Spleen (tissue), 11 donors: Measurements from ENCODE around the gene SLC7A6OS. TPM values are rescaled to one million over a fixed set of nuclear protein-coding genes. Genes with fewer than 3 reads are reported as not detected.

Experiments used
- DNase-seq: peaks from one replicate; pipeline ENCODE4 v3.0.0-alpha.2; 2020
- H3K27ac ChIP-seq, 8 donors: fragments of 200-600 bp; sonication (generic) in 7 of 8; 1 replicate in 4 of 8; 2 replicates in 4 of 8; pipeline versions ENCODE4 v1.5.0 to v1.8.0; 2016 to 2021; ENCODE audit warnings: inconsistent platforms in 4 of 8, mild to moderate bottlenecking in 4 of 8, moderate library complexity in 1 of 8
- H3K27me3 ChIP-seq, 7 donors: fragments of 200-600 bp; sonication (generic) in 6 of 7; replicated peaks in 1 of 7; 1 replicate in 4 of 7; 2 replicates in 3 of 7; pipeline versions ENCODE4 v1.5.0 to v1.8.0; 2016 to 2021; ENCODE audit warnings: inconsistent platforms in 3 of 7, mild to moderate bottlenecking in 1 of 7
- H3K36me3 ChIP-seq, 6 donors: fragments of 200-600 bp; sonication (generic) in 5 of 6; 1 replicate in 4 of 6; 2 replicates in 2 of 6; pipeline versions ENCODE4 v1.5.0 to v1.8.0; 2016 to 2021; ENCODE audit warnings: inconsistent platforms in 2 of 6
- H3K4me1 ChIP-seq, 6 donors: fragments of 200-600 bp; sonication (generic) in 5 of 6; 1 replicate in 3 of 6; 2 replicates in 3 of 6; pipeline versions ENCODE4 v1.5.0 to v1.8.0; 2016 to 2021; ENCODE audit warnings: inconsistent platforms in 3 of 6
- H3K4me3 ChIP-seq, 8 donors: fragments of 200-600 bp; sonication (generic) in 7 of 8; 1 replicate in 4 of 8; 2 replicates in 4 of 8; pipeline versions ENCODE4 v1.5.0 to v1.8.0; 2016 to 2021; ENCODE audit warnings: inconsistent platforms in 4 of 8, mild to moderate bottlenecking in 4 of 8, moderate library complexity in 2 of 8
- H3K9me3 ChIP-seq, 8 donors: fragments of 200-600 bp; sonication (generic) in 7 of 8; 1 replicate in 4 of 8; 2 replicates in 4 of 8; pipeline versions ENCODE4 v1.5.0 to v1.8.0; 2016 to 2021; ENCODE audit warnings: inconsistent platforms in 4 of 8
- POLR2A ChIP-seq, 3 donors: fragments of 450-650 bp; IDR thresholded peaks; one replicate each; pipeline ENCODE4 v1.5.1; 2017; ENCODE audit warnings: antibody characterized with exemption in 3 of 3, mild to moderate bottlenecking in 1 of 3
- POLR2AphosphoS5 ChIP-seq, 3 donors: sonication (generic); formaldehyde crosslinking; IDR thresholded peaks; one replicate each; pipeline ENCODE4 v1.5.1; 2017; ENCODE audit warnings: antibody characterized with exemption in 3 of 3
- WGBS, 5 donors: extraction: QIAGEN DNeasy Blood & Tissue Kit in 3 of 5; methylation state at CpG; one replicate each; pipeline versions ENCODE4 v1.1.5 to v1.1.7; 2013 to 2018; 5-methylcytosine and 5-hydroxymethylcytosine counted together
- intact Hi-C: fragments of 100-400 bp; cut with DNase I; formaldehyde crosslinking; loops from one replicate; pipeline ENCODE4 v1.15.0; 2023; ENCODE audit warnings: low total_unique reads
- polyA plus RNA-seq, 3 donors: library from polyadenylated mRNA; stranded (reverse); fragments of 200-250 nt; gene quantifications; one replicate each; pipeline ENCODE4 v1.2.1, GENCODE V29; 2013
- total RNA-seq, 7 donors: library from RNA; depleted of rRNA in 3 of 7; stranded (reverse); fragments of >200 nt in 3 of 7; fragmentation: NEBNext Ultra II Directional in 4 of 7; extraction: Animal tissue kit (Norgen Biotek cat#: 25700) in 4 of 7; gene quantifications; one replicate each; pipeline versions ENCODE4 v1.1.0 to v1.2.1, GENCODE V29; 2016 to 2021
- TF ChIP-seq, protein P1 (sequence below), 11 experiments: fragments of 200-600 bp in 7 of 11; fragments of 450-650 bp in 4 of 11; sonication (generic) in 4 of 11; IDR thresholded peaks in 8 of 11; conservative IDR thresholded peaks in 3 of 11; 1 replicate in 7 of 11; 2 replicates in 4 of 11; pipeline versions ENCODE4 v1.4.0 to v1.8.0; 2016 to 2021; ENCODE audit warnings: antibody characterized with exemption in 11 of 11, inconsistent platforms in 4 of 11, mild to moderate bottlenecking in 1 of 11
- donor health status: healthy with polysubstance abuse.
- donor health status: DM: no; HTN: no; CAD: no; lungs with moderate emphysema.
- donor health status: DM: no; HTN: no; CAD: no.
- donor health status: Bipolar disorder and iron deficiency.
- donor health status: healthy.
- donor health status: DM: no; HTN: no; CAD: no.
- donor health status: DM: yes; HTN: yes; CAD: no.

SLC7A6OS gene
- total and polyA plus RNA-seq, 10 donors, result 7.5 to 30.6 (median 23.5) TPM

DNA sequence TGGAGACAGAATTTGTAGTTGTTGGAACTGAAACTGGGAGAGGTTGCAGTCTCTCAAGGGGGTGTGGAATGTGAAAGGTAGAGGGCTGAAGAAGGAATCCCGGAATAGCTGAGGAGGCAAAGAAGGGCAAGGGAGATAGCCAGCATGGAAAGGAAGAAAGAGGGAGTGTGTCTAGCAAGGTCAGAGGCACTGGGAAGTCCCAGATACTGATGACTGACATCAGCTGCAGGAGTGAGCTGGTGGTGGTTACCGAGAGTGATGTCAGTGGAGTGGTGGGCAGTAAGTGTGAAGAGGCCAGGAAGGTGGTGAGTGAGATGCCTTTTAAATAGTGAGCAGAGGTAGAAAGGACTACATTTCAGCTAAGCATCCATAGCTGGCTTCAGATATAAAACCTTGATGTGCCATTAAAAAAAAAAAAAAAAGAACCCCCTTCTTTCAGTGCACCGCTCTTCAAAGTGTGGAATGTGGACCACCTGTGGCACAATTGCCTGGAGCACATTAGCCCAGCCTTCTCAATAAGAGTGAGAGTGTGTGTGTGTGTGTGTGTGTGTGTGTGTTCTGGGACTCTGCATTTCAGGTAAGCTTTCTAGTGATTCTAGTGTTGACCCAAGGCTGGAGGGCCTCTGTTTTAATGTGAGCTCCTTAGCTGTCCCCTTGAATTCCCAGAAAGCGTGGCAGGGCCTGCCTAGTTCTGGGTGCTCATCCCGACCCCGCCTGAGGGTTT, 8.6 kb upstream of the SLC7A6OS start:
- H3K4me1 ChIP-seq, result peaks cover 0 to 7% (median 0%) of the 10 kb centered on the region in 6 donors
- H3K9me3 ChIP-seq, result no peaks in the 10 kb centered on the region
- no peak overlapping the region for H3K4me3 ChIP-seq
- intact Hi-C loops, result no loop called here
- H3K27ac ChIP-seq, result no peak overlapping the region
- 89 to 93% (median 90%) methylated on average over 6 of the region's 6 CpGs for WGBS, 5 donors
- peaks cover 0 to 95% (median 44%) of the 10 kb centered on the region in 6 donors for H3K36me3 ChIP-seq
- no peak for DNase-seq
- TF ChIP-seq POLR2A (IDR thresholded peaks at IDR 0.05), result no peak
- no peak for TF ChIP-seq POLR2AphosphoS5 (IDR thresholded peaks at IDR 0.05)
- TF ChIP-seq, protein P1, sequence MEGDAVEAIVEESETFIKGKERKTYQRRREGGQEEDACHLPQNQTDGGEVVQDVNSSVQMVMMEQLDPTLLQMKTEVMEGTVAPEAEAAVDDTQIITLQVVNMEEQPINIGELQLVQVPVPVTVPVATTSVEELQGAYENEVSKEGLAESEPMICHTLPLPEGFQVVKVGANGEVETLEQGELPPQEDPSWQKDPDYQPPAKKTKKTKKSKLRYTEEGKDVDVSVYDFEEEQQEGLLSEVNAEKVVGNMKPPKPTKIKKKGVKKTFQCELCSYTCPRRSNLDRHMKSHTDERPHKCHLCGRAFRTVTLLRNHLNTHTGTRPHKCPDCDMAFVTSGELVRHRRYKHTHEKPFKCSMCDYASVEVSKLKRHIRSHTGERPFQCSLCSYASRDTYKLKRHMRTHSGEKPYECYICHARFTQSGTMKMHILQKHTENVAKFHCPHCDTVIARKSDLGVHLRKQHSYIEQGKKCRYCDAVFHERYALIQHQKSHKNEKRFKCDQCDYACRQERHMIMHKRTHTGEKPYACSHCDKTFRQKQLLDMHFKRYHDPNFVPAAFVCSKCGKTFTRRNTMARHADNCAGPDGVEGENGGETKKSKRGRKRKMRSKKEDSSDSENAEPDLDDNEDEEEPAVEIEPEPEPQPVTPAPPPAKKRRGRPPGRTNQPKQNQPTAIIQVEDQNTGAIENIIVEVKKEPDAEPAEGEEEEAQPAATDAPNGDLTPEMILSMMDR (IDR thresholded peaks at IDR 0.05 in 8 of 11, conservative IDR thresholded peaks at IDR 0.05 in 3 of 11), result no peak
- no peaks in the 10 kb centered on the region for H3K27me3 ChIP-seq

DNA sequence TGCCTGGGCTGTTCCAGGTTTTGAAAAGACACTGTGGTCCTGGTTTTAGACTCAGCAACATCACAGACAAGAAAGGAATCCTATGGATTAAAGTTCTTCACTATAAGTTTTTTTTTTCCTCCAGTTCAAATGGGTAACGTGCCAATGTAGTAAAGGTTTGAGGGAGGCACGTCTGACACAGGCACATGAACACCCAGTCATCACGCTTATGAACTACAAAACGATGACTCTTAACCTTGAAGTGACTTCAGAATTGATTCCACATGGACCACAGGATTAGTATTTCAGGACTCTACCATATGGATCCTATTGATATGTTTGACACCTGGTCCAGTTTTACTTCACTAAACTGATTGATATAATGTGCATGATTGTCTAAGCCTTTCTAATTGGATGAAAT, 2.4 kb upstream of the SLC7A6OS start:
- TF ChIP-seq POLR2AphosphoS5 (IDR thresholded peaks at IDR 0.05) (no peak), POLR2A (IDR thresholded peaks at IDR 0.05) (no peak)
- TF ChIP-seq, protein P1 (IDR thresholded peaks at IDR 0.05 in 8 of 11, conservative IDR thresholded peaks at IDR 0.05 in 3 of 11), result no peak
- Histone ChIP-seq H3K36me3 (peaks cover 0 to 55% (median 31%) of the 10 kb centered on the region in 6 donors), H3K27me3 (no peaks in the 10 kb centered on the region), H3K4me3 (no peak overlapping the region), H3K9me3 (no peaks in the 10 kb centered on the region), H3K27ac (no peak overlapping the region), H3K4me1 (peaks cover 24 to 59% (median 42%) of the 10 kb centered on the region in 6 donors)
- 88 to 93% (median 89%) methylated on average over 4 of the region's 4 CpGs for WGBS, 5 donors
- intact Hi-C loops, result no loop called here
- DNase-seq, result no peak

DNA sequence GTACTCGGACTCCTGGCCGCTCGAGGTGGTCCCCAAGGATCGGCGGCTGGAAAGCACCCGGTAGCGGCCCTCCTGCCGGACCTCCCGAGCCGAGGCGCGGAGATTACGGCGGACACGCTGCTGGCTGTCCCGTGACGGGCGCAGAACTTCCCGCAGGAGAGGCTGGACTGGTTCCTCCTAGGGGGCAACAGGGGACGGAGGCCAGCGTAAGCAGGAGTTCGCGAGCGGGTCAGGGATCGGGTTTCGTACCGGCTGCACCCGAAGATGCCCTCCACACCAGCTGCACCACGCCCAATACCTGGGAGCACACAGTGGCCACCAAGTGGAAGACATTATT, 341 bp downstream of the SLC7A6OS start:
- Histone ChIP-seq H3K9me3 (no peaks in the 10 kb centered on the region), H3K36me3 (peaks cover 0 to 55% (median 38%) of the 10 kb centered on the region in 6 donors), H3K4me3 (peak overlapping the region; percentile 83 to 98 (median 88)), H3K27ac (peak overlapping the region; percentile 78 to 94 (median 90)), H3K27me3 (no peaks in the 10 kb centered on the region), H3K4me1 (peaks cover 24 to 86% (median 49%) of the 10 kb centered on the region in 6 donors)
- WGBS, 5 donors, result 0 to 1% (median 1%) methylated on average over 10 to 29 of the region's 29 CpGs
- DNase-seq, result peak; percentile 89
- intact Hi-C loops, result no loop called here
- TF ChIP-seq, protein P1 (IDR thresholded peaks at IDR 0.05 in 8 of 11, conservative IDR thresholded peaks at IDR 0.05 in 3 of 11), result no peak
- TF ChIP-seq POLR2A (IDR thresholded peaks at IDR 0.05), result no peak
- TF ChIP-seq POLR2AphosphoS5 (IDR thresholded peaks at IDR 0.05), result no peak

DNA sequence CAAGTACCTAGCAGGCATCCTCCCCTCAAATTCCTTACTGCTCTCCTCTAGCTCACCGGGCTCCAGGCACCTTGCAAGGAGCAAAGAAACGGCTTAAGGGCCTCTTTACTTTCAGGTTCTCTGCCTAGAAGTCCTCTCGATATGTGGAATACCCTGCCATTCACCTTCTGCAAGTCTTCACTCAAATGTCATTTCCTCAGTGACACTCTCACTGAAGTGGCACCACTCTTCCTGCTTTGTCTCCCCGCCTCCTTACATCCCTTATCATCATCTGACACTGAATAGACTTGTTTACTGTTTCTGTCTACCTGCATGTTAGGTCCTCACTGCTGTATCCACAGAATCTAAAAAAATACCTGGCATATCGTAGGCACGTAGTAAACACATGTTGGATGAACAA, 947 bp downstream of the SLC7A6OS start:
- Histone ChIP-seq H3K36me3 (peaks cover 0 to 59% (median 44%) of the 10 kb centered on the region in 6 donors), H3K27ac (peak overlapping the region in 6 of 8 donors; percentile 87 to 94 (median 91)), H3K9me3 (no peaks in the 10 kb centered on the region), H3K4me3 (peak overlapping the region; percentile 83 to 98 (median 88)), H3K4me1 (peaks cover 24 to 91% (median 49%) of the 10 kb centered on the region in 6 donors), H3K27me3 (no peaks in the 10 kb centered on the region)
- intact Hi-C loops, result loop anchor here (5.0 kb wide), 1 partner anchor 42 kb away; no protein-coding TSS in a partner anchor
- no peak for TF ChIP-seq POLR2AphosphoS5 (IDR thresholded peaks at IDR 0.05)
- DNase-seq, result no peak
- WGBS, 5 donors, result 32 to 37% (median 35%) methylated on average over 6 of the region's 6 CpGs
